GM23338 (cell line): ENCODE measurements around the gene ZNF217. TPM values are rescaled to one million over a fixed set of nuclear protein-coding genes. Genes with fewer than 3 reads are reported as not detected.

ENCODE experiments used
- ATAC-seq: fragments of 200-7000 bp; cut with Tn5 transposase; 3 replicates; pipeline ENCODE4 v1.9.1; 2020
- DNase-seq: peaks from one replicate; pipeline ENCODE4 v3.0.0-alpha.2; 2015; ENCODE audit warnings: low spot score
- H2AFZ ChIP-seq: fragments of 200-600 bp; sonication (generic); 2 replicates; pipeline ENCODE4 v1.8.0; 2016; ENCODE audit warnings: antibody characterized with exemption, mild to moderate bottlenecking, moderate library complexity
- H3F3A ChIP-seq: fragments of 200-600 bp; sonication (generic); replicated peaks from 2 replicates; pipeline ENCODE4 v1.8.0; 2017; ENCODE audit warnings: antibody characterized with exemption, mixed run types, low read depth
- H3K27ac ChIP-seq: fragments of 200-600 bp; sonication (generic); 2 replicates; pipeline ENCODE4 v1.6.1; 2016; ENCODE audit warnings: low read depth
- H3K27me3 ChIP-seq: fragments of 200-600 bp; sonication (generic); 2 replicates; pipeline ENCODE4 v1.8.0; 2016; ENCODE audit warnings: mild to moderate bottlenecking, mixed run types, moderate library complexity; ENCODE audit not compliant: insufficient read depth
- H3K36me3 ChIP-seq: fragments of 200-600 bp; sonication (generic); 2 replicates; pipeline ENCODE4 v1.8.0; 2016; ENCODE audit warnings: mild to moderate bottlenecking; ENCODE audit not compliant: insufficient read depth
- H3K4me1 ChIP-seq: fragments of 200-600 bp; sonication (generic); 2 replicates; pipeline ENCODE4 v1.8.0; 2016; ENCODE audit warnings: mild to moderate bottlenecking, moderate library complexity; ENCODE audit not compliant: insufficient read depth
- H3K4me2 ChIP-seq: fragments of 200-600 bp; sonication (generic); 2 replicates; pipeline ENCODE4 v1.7.1; 2017; ENCODE audit warnings: mixed run types
- H3K4me3 ChIP-seq: fragments of 200-600 bp; sonication (generic); 2 replicates; pipeline ENCODE4 v1.6.1; 2016; ENCODE audit warnings: mixed run types
- H3K79me2 ChIP-seq: fragments of 200-600 bp; sonication (generic); replicated peaks from 2 replicates; pipeline ENCODE4 v1.8.0; 2017; ENCODE audit warnings: mild to moderate bottlenecking; ENCODE audit not compliant: insufficient read depth
- H3K9me2 ChIP-seq: fragments of 200-600 bp; sonication (generic); 2 replicates; pipeline ENCODE4 v1.8.0; 2017; ENCODE audit not compliant: insufficient read depth
- H4K20me1 ChIP-seq: fragments of 200-600 bp; sonication (generic); replicated peaks from 2 replicates; pipeline ENCODE4 v1.8.0; 2017; ENCODE audit warnings: mild to moderate bottlenecking; ENCODE audit not compliant: insufficient read depth
- H3K27ac Mint-ChIP-seq: 2 replicates; pipeline ENCODE4 v1.8.0; 2020; ENCODE audit warnings: inconsistent platforms, mild to moderate bottlenecking, moderate library complexity, mixed read lengths
- H3K27me3 Mint-ChIP-seq: 3 replicates; pipeline ENCODE4 v1.8.0; 2022; ENCODE audit warnings: low read depth, mild to moderate bottlenecking, moderate library complexity, mixed read lengths, inconsistent platforms; ENCODE audit not compliant: insufficient read depth, poor library complexity
- H3K36me3 Mint-ChIP-seq: 3 replicates; pipeline ENCODE4 v1.8.0; 2021; ENCODE audit warnings: low read depth, mild to moderate bottlenecking, inconsistent platforms, moderate library complexity, mixed read lengths
- H3K4me1 Mint-ChIP-seq: 3 replicates; pipeline ENCODE4 v1.8.0; 2020; ENCODE audit warnings: mild to moderate bottlenecking, inconsistent platforms, mixed read lengths
- H3K4me3 Mint-ChIP-seq: 3 replicates; pipeline ENCODE4 v1.8.0; 2021; ENCODE audit warnings: moderate library complexity, mild to moderate bottlenecking, inconsistent platforms, mixed read lengths
- H3K9me3 Mint-ChIP-seq: 3 replicates; pipeline ENCODE4 v1.8.0; 2020; ENCODE audit warnings: moderate library complexity, mild to moderate bottlenecking, inconsistent platforms, mixed read lengths
- CREB1 ChIP-seq: fragments of 250-450 bp; sonication (Bioruptor Pico); IDR thresholded peaks from 2 replicates; pipeline ENCODE4 v1.5.0; 2020; ENCODE audit warnings: low read depth, mild to moderate bottlenecking, moderate library complexity
- EZH2 ChIP-seq: fragments of 200-600 bp; sonication (generic); IDR thresholded peaks from one replicate; pipeline ENCODE4 v1.8.0; 2017; ENCODE audit warnings: antibody characterized with exemption, mild to moderate bottlenecking, low read depth; ENCODE audit not compliant: unreplicated experiment
- EZH2phosphoT487 ChIP-seq: fragments of 200-600 bp; sonication (generic); IDR thresholded peaks from one replicate; pipeline ENCODE4 v1.8.1; 2018; ENCODE audit warnings: antibody characterized with exemption; ENCODE audit not compliant: unreplicated experiment
- JUNB ChIP-seq: IDR thresholded peaks from one replicate; pipeline ENCODE4 v1.6.1; 2016; ENCODE audit warnings: antibody characterized with exemption; ENCODE audit not compliant: unreplicated experiment
- NANOG ChIP-seq: IDR thresholded peaks from 2 replicates; pipeline ENCODE4 v1.6.1; 2016; ENCODE audit warnings: antibody characterized with exemption, borderline replicate concordance
- POLR2AphosphoS5 ChIP-seq: IDR thresholded peaks from 2 replicates; pipeline ENCODE4 v1.6.1; 2016; ENCODE audit warnings: antibody characterized with exemption, low read depth
- STAT1 ChIP-seq: IDR thresholded peaks from one replicate; pipeline ENCODE4 v1.6.1; 2016; ENCODE audit warnings: antibody characterized with exemption; ENCODE audit not compliant: unreplicated experiment
- ZNF114 ChIP-seq: fragments of 250-450 bp; sonication (Bioruptor Pico); IDR thresholded peaks from 2 replicates; pipeline ENCODE4 v1.5.0; 2020; ENCODE audit warnings: mild to moderate bottlenecking, moderate library complexity
- ZNF331 ChIP-seq: fragments of 250-450 bp; sonication (Bioruptor Pico); IDR thresholded peaks from 2 replicates; pipeline ENCODE4 v1.5.0; 2020; ENCODE audit warnings: low read depth, mild to moderate bottlenecking, moderate library complexity
- polyA plus RNA-seq: library from polyadenylated mRNA; unstranded; fragments of >200 nt; fragmentation: Nextera tagmentation; extraction: Ambion mirVana; gene quantifications from 2 replicates; pipeline ENCODE4 v1.2.1, GENCODE V29; 2016
- total RNA-seq: library from RNA; depleted of rRNA; stranded (reverse); fragments of >200 nt; shearing (Covaris generic); gene quantifications from 2 replicates; pipeline ENCODE4 v1.2.3, GENCODE V29; 2014
- TF ChIP-seq, protein P1 (sequence below), 2 experiments: fragments of 200-600 bp in 1 of 2; sonication (generic) in 1 of 2; conservative IDR thresholded peaks; 2 replicates each; pipeline versions ENCODE4 v1.5.1 to v1.6.1; 2016 to 2017; ENCODE audit warnings: antibody characterized with exemption in 2 of 2, low read depth in 2 of 2, mild to moderate bottlenecking in 2 of 2, moderate library complexity in 1 of 2
- TF ChIP-seq, protein P2 (sequence below): fragments of 250-450 bp; sonication (Bioruptor Pico); IDR thresholded peaks from 2 replicates; pipeline ENCODE4 v1.5.0; 2020; ENCODE audit warnings: mild to moderate bottlenecking, moderate library complexity
- TF ChIP-seq, protein P3 (sequence below): IDR thresholded peaks from one replicate; pipeline ENCODE4 v1.6.1; 2018; ENCODE audit warnings: antibody characterized with exemption; ENCODE audit not compliant: unreplicated experiment
- TF ChIP-seq, protein P4 (sequence below): IDR thresholded peaks from 2 replicates; pipeline ENCODE4 v1.6.1; 2016; ENCODE audit warnings: antibody characterized with exemption

Gene ZNF217
- total and polyA plus RNA-seq, 2 experiments from 2014 or later = 32.8 to 78.0 TPM

DNA sequence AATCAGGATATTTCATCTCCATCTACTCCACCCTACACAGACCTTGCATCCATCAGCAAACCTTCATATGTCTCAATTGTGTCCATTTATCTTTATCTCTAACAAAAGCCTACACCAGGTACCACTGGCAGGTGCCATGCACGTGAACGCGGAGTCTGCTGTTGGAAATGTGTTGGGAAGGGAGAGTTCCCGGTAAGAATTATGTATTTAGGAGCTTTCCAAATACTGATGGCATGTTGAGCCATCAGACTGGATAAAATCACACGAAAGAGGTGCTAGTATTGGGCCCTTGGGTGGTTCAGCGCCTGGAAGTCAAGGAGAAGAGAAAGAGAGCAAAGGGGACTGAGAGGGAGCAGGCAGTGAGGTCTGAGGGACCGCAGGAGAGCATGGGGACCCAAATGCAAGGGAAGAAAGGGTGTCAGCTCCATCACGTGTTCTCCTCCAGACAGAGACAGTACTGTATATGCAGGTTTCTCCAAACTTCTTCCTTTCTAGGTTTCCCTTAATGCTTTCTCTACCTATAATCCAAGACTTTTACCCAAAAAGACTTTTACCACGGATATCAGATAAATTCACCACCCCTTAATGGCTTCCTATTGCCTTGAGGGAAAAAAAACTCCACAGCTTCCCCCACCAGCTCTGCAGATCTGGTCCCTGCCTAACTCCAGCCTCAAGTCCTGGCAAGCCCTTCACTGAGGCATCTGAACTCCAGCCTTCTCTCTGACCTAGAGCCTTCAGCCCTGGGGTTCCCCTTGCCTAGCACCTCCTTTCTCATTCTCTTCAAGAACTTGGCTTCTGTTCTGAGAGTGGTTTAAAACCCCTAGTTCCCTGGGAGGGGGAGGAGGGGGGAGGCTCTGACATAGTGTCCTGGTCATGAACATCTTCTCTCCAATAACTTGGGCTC, 4.8 kb upstream of the ZNF217 start:
- Histone ChIP-seq H3K27ac (no peak overlapping the region), H3K79me2 (no peaks in the 10 kb centered on the region), H3K36me3 (no peaks in the 10 kb centered on the region), H3K9me2 (0 out of 2 replicates have a peak, but pooled peaks cover 4% of the 10 kb centered on the region), H3K27me3 (no peaks in the 10 kb centered on the region), H4K20me1 (no peaks in the 10 kb centered on the region), H3K4me3 (no peak overlapping the region), H3K4me1 (peaks cover 48% of the 10 kb centered on the region), H2AFZ (peak overlapping the region; percentile 30; the same call in 1 of the 2 replicates), H3F3A (no peaks in the 10 kb centered on the region; the same call in 1 of the 2 replicates), H3K4me2 (no peak overlapping the region)
- TF ChIP-seq, protein P1, sequence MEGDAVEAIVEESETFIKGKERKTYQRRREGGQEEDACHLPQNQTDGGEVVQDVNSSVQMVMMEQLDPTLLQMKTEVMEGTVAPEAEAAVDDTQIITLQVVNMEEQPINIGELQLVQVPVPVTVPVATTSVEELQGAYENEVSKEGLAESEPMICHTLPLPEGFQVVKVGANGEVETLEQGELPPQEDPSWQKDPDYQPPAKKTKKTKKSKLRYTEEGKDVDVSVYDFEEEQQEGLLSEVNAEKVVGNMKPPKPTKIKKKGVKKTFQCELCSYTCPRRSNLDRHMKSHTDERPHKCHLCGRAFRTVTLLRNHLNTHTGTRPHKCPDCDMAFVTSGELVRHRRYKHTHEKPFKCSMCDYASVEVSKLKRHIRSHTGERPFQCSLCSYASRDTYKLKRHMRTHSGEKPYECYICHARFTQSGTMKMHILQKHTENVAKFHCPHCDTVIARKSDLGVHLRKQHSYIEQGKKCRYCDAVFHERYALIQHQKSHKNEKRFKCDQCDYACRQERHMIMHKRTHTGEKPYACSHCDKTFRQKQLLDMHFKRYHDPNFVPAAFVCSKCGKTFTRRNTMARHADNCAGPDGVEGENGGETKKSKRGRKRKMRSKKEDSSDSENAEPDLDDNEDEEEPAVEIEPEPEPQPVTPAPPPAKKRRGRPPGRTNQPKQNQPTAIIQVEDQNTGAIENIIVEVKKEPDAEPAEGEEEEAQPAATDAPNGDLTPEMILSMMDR (conservative IDR thresholded peaks at IDR 0.05; ENCODE audit: low read depth in 2 of 2) = no peak
- TF ChIP-seq, protein P2, sequence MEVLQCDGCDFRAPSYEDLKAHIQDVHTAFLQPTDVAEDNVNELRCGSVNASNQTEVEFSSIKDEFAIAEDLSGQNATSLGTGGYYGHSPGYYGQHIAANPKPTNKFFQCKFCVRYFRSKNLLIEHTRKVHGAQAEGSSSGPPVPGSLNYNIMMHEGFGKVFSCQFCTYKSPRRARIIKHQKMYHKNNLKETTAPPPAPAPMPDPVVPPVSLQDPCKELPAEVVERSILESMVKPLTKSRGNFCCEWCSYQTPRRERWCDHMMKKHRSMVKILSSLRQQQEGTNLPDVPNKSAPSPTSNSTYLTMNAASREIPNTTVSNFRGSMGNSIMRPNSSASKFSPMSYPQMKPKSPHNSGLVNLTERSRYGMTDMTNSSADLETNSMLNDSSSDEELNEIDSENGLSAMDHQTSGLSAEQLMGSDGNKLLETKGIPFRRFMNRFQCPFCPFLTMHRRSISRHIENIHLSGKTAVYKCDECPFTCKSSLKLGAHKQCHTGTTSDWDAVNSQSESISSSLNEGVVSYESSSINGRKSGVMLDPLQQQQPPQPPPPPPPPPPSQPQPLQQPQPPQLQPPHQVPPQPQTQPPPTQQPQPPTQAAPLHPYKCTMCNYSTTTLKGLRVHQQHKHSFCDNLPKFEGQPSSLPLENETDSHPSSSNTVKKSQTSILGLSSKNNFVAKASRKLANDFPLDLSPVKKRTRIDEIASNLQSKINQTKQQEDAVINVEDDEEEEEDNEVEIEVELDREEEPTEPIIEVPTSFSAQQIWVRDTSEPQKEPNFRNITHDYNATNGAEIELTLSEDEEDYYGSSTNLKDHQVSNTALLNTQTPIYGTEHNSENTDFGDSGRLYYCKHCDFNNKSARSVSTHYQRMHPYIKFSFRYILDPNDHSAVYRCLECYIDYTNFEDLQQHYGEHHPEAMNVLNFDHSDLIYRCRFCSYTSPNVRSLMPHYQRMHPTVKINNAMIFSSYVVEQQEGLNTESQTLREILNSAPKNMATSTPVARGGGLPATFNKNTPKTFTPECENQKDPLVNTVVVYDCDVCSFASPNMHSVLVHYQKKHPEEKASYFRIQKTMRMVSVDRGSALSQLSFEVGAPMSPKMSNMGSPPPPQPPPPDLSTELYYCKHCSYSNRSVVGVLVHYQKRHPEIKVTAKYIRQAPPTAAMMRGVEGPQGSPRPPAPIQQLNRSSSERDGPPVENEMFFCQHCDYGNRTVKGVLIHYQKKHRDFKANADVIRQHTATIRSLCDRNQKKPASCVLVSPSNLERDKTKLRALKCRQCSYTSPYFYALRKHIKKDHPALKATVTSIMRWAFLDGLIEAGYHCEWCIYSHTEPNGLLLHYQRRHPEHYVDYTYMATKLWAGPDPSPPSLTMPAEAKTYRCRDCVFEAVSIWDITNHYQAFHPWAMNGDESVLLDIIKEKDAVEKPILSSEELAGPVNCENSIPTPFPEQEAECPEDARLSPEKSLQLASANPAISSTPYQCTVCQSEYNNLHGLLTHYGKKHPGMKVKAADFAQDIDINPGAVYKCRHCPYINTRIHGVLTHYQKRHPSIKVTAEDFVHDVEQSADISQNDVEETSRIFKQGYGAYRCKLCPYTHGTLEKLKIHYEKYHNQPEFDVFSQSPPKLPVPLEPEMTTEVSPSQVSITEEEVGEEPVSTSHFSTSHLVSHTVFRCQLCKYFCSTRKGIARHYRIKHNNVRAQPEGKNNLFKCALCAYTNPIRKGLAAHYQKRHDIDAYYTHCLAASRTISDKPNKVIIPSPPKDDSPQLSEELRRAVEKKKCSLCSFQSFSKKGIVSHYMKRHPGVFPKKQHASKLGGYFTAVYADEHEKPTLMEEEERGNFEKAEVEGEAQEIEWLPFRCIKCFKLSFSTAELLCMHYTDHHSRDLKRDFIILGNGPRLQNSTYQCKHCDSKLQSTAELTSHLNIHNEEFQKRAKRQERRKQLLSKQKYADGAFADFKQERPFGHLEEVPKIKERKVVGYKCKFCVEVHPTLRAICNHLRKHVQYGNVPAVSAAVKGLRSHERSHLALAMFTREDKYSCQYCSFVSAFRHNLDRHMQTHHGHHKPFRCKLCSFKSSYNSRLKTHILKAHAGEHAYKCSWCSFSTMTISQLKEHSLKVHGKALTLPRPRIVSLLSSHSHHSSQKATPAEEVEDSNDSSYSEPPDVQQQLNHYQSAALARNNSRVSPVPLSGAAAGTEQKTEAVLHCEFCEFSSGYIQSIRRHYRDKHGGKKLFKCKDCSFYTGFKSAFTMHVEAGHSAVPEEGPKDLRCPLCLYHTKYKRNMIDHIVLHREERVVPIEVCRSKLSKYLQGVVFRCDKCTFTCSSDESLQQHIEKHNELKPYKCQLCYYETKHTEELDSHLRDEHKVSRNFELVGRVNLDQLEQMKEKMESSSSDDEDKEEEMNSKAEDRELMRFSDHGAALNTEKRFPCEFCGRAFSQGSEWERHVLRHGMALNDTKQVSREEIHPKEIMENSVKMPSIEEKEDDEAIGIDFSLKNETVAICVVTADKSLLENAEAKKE (CRISPR knock-in tag) = no peak
- no peak for TF ChIP-seq JUNB
- no peak for TF ChIP-seq NANOG
- no peak for TF ChIP-seq POLR2AphosphoS5
- TF ChIP-seq EZH2 = no peak
- no peak for TF ChIP-seq EZH2phosphoT487
- TF ChIP-seq ZNF114 (CRISPR knock-in tag) = no peak
- TF ChIP-seq, protein P3, sequence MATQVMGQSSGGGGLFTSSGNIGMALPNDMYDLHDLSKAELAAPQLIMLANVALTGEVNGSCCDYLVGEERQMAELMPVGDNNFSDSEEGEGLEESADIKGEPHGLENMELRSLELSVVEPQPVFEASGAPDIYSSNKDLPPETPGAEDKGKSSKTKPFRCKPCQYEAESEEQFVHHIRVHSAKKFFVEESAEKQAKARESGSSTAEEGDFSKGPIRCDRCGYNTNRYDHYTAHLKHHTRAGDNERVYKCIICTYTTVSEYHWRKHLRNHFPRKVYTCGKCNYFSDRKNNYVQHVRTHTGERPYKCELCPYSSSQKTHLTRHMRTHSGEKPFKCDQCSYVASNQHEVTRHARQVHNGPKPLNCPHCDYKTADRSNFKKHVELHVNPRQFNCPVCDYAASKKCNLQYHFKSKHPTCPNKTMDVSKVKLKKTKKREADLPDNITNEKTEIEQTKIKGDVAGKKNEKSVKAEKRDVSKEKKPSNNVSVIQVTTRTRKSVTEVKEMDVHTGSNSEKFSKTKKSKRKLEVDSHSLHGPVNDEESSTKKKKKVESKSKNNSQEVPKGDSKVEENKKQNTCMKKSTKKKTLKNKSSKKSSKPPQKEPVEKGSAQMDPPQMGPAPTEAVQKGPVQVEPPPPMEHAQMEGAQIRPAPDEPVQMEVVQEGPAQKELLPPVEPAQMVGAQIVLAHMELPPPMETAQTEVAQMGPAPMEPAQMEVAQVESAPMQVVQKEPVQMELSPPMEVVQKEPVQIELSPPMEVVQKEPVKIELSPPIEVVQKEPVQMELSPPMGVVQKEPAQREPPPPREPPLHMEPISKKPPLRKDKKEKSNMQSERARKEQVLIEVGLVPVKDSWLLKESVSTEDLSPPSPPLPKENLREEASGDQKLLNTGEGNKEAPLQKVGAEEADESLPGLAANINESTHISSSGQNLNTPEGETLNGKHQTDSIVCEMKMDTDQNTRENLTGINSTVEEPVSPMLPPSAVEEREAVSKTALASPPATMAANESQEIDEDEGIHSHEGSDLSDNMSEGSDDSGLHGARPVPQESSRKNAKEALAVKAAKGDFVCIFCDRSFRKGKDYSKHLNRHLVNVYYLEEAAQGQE = no peak
- TF ChIP-seq, protein P4, sequence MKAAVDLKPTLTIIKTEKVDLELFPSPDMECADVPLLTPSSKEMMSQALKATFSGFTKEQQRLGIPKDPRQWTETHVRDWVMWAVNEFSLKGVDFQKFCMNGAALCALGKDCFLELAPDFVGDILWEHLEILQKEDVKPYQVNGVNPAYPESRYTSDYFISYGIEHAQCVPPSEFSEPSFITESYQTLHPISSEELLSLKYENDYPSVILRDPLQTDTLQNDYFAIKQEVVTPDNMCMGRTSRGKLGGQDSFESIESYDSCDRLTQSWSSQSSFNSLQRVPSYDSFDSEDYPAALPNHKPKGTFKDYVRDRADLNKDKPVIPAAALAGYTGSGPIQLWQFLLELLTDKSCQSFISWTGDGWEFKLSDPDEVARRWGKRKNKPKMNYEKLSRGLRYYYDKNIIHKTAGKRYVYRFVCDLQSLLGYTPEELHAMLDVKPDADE = no peak
- TF ChIP-seq CREB1 (CRISPR knock-in tag) = no peak
- no peak for TF ChIP-seq ZNF331 (CRISPR knock-in tag)
- TF ChIP-seq STAT1 = no peak
- H3K27ac Mint-ChIP-seq = no peak overlapping the region
- H3K27me3 Mint-ChIP-seq = peaks cover 10% of the 10 kb centered on the region
- ATAC-seq (no peak), DNase-seq (no peak)
- H3K4me1 Mint-ChIP-seq = peaks cover 46% of the 10 kb centered on the region
- H3K4me3 Mint-ChIP-seq = no peak overlapping the region
- no peaks in the 10 kb centered on the region; the same call in 2 of the 3 replicates for H3K36me3 Mint-ChIP-seq
- no peaks in the 10 kb centered on the region for H3K9me3 Mint-ChIP-seq
